ENCODE data around the gene EGFL7. TPM values are rescaled to one million over a fixed set of nuclear protein-coding genes. Genes with fewer than 3 reads are reported as not detected.

EGFL7 gene
- total RNA-seq, 1 donor from 2014 or later, result 16.5 TPM

DNA sequence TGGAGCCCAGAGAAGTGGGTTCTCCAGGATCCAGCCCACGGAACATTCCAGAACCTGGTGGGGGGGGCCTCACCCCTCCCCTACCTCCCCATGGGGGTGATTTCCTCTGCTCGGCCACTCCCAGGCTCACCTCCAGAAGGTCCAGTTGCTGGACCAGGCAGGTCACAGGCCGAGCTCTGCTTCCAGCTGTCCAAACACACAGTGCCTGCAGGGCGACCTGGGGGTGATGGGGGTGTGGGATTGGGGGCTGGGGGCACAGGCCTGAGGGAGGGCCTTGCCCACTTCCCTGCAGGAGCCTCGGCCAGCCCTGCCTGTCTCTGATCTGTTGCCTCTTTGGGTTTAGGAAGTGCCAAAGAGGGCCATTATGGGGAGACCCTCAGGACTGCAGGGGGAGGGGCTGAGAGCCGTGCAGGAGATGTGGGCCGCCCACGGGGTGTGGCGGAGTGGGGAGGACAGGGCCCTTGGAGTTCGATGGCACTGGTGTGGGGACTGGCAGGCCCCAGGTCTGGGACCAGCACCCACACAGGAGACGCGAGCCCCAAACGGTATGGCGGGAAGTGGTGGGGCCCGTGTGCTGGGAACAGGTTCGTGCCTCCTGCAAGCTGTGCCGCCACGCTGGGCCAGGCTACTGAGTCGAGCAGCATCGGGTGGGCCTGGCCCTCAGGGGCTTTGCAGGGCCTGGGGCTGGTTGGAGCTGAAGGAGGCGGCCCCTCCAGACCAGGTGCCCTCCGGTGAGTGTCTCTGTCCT lies 45.6 kb upstream of the EGFL7 start:
- H3K27me3 ChIP-seq, result no peaks in the 10 kb centered on the region
- H3K36me3 Mint-ChIP-seq, result no peaks in the 10 kb centered on the region
- H3K4me3 Mint-ChIP-seq, result no peak overlapping the region
- peaks cover 8% of the 10 kb centered on the region for H3K27me3 Mint-ChIP-seq (ENCODE audit: insufficient read depth, low read depth)
- no peak overlapping the region for H3K27ac Mint-ChIP-seq
- no peaks in the 10 kb centered on the region for H3K79me2 ChIP-seq (ENCODE audit: low read depth)
- no peak overlapping the region for H3K27ac ChIP-seq
- H3K9me3 Mint-ChIP-seq, result no peaks in the 10 kb centered on the region
- H4K20me1 ChIP-seq (ENCODE audit: low read depth), result no peaks in the 10 kb centered on the region
- H3F3A ChIP-seq (ENCODE audit: low read depth), result no peaks in the 10 kb centered on the region
- H2AFZ ChIP-seq (replicated peaks), result no peak overlapping the region
- no peak overlapping the region for H3K4me2 ChIP-seq
- DNase-seq (ENCODE audit: low spot score), result no peak
- TF ChIP-seq, protein P1, sequence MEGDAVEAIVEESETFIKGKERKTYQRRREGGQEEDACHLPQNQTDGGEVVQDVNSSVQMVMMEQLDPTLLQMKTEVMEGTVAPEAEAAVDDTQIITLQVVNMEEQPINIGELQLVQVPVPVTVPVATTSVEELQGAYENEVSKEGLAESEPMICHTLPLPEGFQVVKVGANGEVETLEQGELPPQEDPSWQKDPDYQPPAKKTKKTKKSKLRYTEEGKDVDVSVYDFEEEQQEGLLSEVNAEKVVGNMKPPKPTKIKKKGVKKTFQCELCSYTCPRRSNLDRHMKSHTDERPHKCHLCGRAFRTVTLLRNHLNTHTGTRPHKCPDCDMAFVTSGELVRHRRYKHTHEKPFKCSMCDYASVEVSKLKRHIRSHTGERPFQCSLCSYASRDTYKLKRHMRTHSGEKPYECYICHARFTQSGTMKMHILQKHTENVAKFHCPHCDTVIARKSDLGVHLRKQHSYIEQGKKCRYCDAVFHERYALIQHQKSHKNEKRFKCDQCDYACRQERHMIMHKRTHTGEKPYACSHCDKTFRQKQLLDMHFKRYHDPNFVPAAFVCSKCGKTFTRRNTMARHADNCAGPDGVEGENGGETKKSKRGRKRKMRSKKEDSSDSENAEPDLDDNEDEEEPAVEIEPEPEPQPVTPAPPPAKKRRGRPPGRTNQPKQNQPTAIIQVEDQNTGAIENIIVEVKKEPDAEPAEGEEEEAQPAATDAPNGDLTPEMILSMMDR (IDR thresholded peaks at IDR 0.05), result no peak
- no peak for TF ChIP-seq EZH2phosphoT487 (IDR thresholded peaks at IDR 0.05)
- TF ChIP-seq EZH2 (IDR thresholded peaks at IDR 0.05), result no peak
- no peak overlapping the region for H3K4me3 ChIP-seq
- peaks cover 19% of the 10 kb centered on the region for H3K4me1 ChIP-seq
- H3K36me3 ChIP-seq, result no peaks in the 10 kb centered on the region
- H3K9ac ChIP-seq, result no peak overlapping the region
- no peaks in the 10 kb centered on the region for H3K9me3 ChIP-seq (ENCODE audit: low read depth)
- H3K4me1 Mint-ChIP-seq, result peaks cover 30% of the 10 kb centered on the region

DNA sequence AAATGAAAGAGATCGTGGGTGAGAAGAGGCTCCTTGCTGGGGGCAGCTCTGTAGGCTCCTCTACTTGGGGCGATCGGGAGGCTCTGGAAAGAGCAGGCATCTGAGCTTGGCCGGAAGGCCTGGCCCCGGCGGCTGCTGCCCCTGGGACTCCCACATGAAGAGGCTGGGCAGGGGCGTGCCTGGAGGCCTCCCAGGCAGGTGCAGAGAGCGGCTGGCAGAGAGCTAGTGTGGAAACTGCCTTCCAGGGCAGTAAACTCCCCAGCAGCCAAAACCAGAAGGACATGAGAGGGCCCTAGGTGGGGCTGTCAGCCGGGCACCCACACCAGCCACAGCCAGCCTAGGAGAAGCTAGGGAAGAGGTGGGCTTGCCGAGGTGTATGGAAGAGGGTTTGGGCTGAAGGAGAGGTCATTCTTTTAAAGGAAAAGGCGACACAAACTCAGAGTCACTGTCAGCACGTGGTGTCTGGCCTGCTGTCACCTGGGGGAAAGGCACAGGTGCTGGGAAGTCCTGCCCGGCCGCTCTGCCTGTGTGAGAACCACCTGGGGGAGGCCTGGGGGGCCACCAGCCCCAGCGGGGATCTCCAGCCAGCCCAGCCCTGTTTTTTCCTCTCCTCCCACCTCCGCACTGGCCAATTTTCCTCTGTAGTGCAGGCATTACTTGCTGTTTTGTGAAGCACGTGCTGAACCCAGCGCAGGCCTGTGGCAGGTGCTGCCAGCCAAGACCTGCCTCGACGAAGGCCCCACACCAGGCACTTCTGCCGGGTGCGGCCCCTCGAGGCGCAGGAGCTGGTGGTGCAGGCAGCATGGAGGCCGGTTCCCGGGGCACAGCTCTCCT lies 44.8 kb upstream of the EGFL7 start:
- Histone ChIP-seq H4K20me1 (ENCODE audit: low read depth) (no peaks in the 10 kb centered on the region), H3K4me3 (no peak overlapping the region), H3K4me1 (peaks cover 19% of the 10 kb centered on the region), H3F3A (ENCODE audit: low read depth) (no peaks in the 10 kb centered on the region), H2AFZ (replicated peaks) (no peak overlapping the region), H3K36me3 (no peaks in the 10 kb centered on the region), H3K27ac (no peak overlapping the region), H3K9me3 (ENCODE audit: low read depth) (no peaks in the 10 kb centered on the region), H3K4me2 (no peak overlapping the region), H3K9ac (no peak overlapping the region), H3K79me2 (ENCODE audit: low read depth) (no peaks in the 10 kb centered on the region), H3K27me3 (no peaks in the 10 kb centered on the region)
- no peaks in the 10 kb centered on the region for H3K9me3 Mint-ChIP-seq
- H3K4me3 Mint-ChIP-seq, result no peak overlapping the region
- DNase-seq (ENCODE audit: low spot score), result no peak
- peak overlapping the region; percentile 66 for H3K27ac Mint-ChIP-seq
- peaks cover 26% of the 10 kb centered on the region for H3K4me1 Mint-ChIP-seq
- TF ChIP-seq EZH2 (IDR thresholded peaks at IDR 0.05) (no peak), EZH2phosphoT487 (IDR thresholded peaks at IDR 0.05) (no peak)
- TF ChIP-seq, protein P1 (IDR thresholded peaks at IDR 0.05), result no peak
- peaks cover 8% of the 10 kb centered on the region for H3K27me3 Mint-ChIP-seq (ENCODE audit: insufficient read depth, low read depth)
- H3K36me3 Mint-ChIP-seq, result no peaks in the 10 kb centered on the region

DNA sequence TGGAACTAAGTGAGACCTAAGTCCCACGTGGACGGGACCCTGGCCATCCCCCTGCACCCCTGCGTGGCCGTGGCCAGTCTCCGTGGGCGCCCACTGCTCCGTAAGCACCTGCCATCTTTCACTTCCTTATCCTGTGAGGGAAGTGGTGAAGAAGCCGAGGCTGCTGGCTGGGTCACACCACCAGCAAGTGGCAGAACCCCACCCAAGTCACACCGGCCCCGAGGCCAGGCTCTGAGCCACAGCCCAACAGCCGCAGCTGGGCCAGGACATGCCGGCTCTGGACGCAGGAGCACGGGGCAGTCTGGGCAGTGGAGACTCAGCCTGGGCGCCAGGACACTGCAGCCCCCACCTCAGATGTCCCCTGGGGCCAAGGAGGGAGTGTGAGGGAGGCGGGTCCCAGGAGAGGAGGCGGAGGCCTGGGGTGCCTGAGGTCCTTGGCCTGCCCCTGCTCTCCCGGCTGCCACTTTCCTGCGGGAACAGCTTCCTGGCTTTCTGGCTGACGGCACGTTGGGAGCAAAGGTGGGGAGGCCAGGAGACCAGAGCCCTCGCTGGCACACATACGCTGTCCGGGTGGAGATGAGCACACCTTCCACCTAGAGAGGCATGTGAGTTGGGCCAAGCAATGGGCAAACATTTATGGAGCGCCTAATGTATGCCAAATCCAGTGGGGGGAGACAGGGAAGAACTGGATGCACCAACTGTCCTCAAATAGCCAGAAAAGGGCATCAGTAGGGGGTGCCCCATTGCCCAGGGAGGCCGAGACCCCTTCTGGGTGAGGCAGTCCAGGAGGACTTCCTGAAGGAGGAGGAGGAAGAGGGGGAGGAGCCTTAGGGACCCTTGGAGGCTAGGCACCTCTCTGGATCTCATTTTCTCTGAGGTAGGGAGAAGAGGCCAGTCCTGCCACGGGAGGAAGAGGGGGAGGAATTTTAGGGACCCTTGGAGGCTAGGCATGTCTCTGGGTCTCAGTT lies 43.9 kb upstream of the EGFL7 start:
- Histone ChIP-seq H3K79me2 (ENCODE audit: low read depth) (no peaks in the 10 kb centered on the region), H4K20me1 (ENCODE audit: low read depth) (no peaks in the 10 kb centered on the region), H3K36me3 (no peaks in the 10 kb centered on the region), H2AFZ (replicated peaks) (no peak overlapping the region), H3F3A (ENCODE audit: low read depth) (no peaks in the 10 kb centered on the region), H3K4me1 (peaks cover 15% of the 10 kb centered on the region), H3K9me3 (ENCODE audit: low read depth) (no peaks in the 10 kb centered on the region), H3K27me3 (no peaks in the 10 kb centered on the region), H3K4me2 (no peak overlapping the region), H3K4me3 (no peak overlapping the region), H3K27ac (no peak overlapping the region), H3K9ac (no peak overlapping the region)
- Mint-ChIP-seq H3K4me1 (peaks cover 24% of the 10 kb centered on the region), H3K27ac (peak overlapping the region; percentile 29), H3K36me3 (no peaks in the 10 kb centered on the region), H3K4me3 (peak overlapping the region; percentile 53), H3K9me3 (no peaks in the 10 kb centered on the region), H3K27me3 (ENCODE audit: insufficient read depth, low read depth) (peaks cover 8% of the 10 kb centered on the region)
- no peak for DNase-seq (ENCODE audit: low spot score)
- no peak for TF ChIP-seq EZH2 (IDR thresholded peaks at IDR 0.05)
- TF ChIP-seq, protein P1 (IDR thresholded peaks at IDR 0.05), result no peak
- no peak for TF ChIP-seq EZH2phosphoT487 (IDR thresholded peaks at IDR 0.05)
